Right hindlimb (tissue), 1 donor: ENCODE measurements around the gene ITPKB.
A peak's percentile ranks its signal among the peaks of the same experiment; 100 is the strongest.
"Not testable (repeated sequence)": the region's sequence is repeated elsewhere in the genome, so short reads cannot be mapped to it uniquely, and the experiment has no call there.

Source experiments
- DNase-seq: peaks from one replicate; pipeline ENCODE4 v3.0.0-alpha.2; 2018

ITPKB gene

GRCh38 chr1:226738995-226739695 is at the start of gene ITPKB:
ITPKB (minus strand) TSS chr1:226739282; CDS start chr1:226737458, 1,824 bp downstream.
- peak; percentile 82 for DNase-seq

GRCh38 chr1:226787638-226788037 is 48.6 kb upstream of the ITPKB start:
- no peak for DNase-seq

- no peak for DNase-seq
These were observed 48.0 kb upstream of the ITPKB start for GRCh38 chr1:226787071-226787470.

GRCh38 chr1:226786550-226786949 is 47.5 kb upstream of the ITPKB start:
- no peak for DNase-seq

GRCh38 chr1:226785805-226786204 is 46.7 kb upstream of the ITPKB start:
- no peak for DNase-seq

- DNase-seq, result no peak
These were observed 45.3 kb upstream of the ITPKB start for GRCh38 chr1:226784081-226785049.

GRCh38 chr1:226782845-226783601 is 43.9 kb upstream of the ITPKB start:
- no peak for DNase-seq

- no peak for DNase-seq
These were observed 43.0 kb upstream of the ITPKB start for GRCh38 chr1:226781937-226782609.

GRCh38 chr1:226779561-226779960 is 40.5 kb upstream of the ITPKB start:
- no peak for DNase-seq

- DNase-seq, result no peak
These were observed 39.6 kb upstream of the ITPKB start for GRCh38 chr1:226778657-226779058.

- DNase-seq, result no peak
These were observed 37.9 kb upstream of the ITPKB start for GRCh38 chr1:226776975-226777374.

GRCh38 chr1:226776066-226776465 is 37.0 kb upstream of the ITPKB start:
- no peak for DNase-seq

GRCh38 chr1:226772446-226773139 is 33.5 kb upstream of the ITPKB start:
- DNase-seq, result no peak

- DNase-seq, result not testable (repeated sequence)
These were observed 28.1 kb upstream of the ITPKB start for GRCh38 chr1:226767170-226767569.

- no peak for DNase-seq
These were observed 27.5 kb upstream of the ITPKB start for GRCh38 chr1:226766565-226766964.

- DNase-seq, result no peak
These were observed 25.5 kb upstream of the ITPKB start for GRCh38 chr1:226764533-226764932.

GRCh38 chr1:226763905-226764264 is 24.8 kb upstream of the ITPKB start:
- no peak for DNase-seq

GRCh38 chr1:226762988-226763904 is 24.2 kb upstream of the ITPKB start:
- no peak for DNase-seq

- no peak for DNase-seq
These were observed 23.0 kb upstream of the ITPKB start for GRCh38 chr1:226762055-226762454.

- no peak for DNase-seq
These were observed 22.2 kb upstream of the ITPKB start for GRCh38 chr1:226761322-226761721.
